GM21360 (cell line): ENCODE results near the gene PROX1.

Experiments
- ATAC-seq: cut with Tn5 transposase; IDR thresholded peaks from one replicate; pipeline ENCODE4 v1.9.1; 2021; ENCODE audit warnings: mild to moderate bottlenecking, moderate library complexity; ENCODE audit not compliant: unreplicated experiment

PROX1 gene

GRCh38 chr1:214018386-214019268 lies 30.9 kb downstream of the PROX1 start:
- peak; percentile 93 for ATAC-seq

- no peak for ATAC-seq
Measured at GRCh38 chr1:214019499-214019898, 31.7 kb downstream of the PROX1 start.

GRCh38 chr1:214021321-214021720 lies 33.5 kb downstream of the PROX1 start:
- ATAC-seq = no peak

GRCh38 chr1:214022229-214022791 lies 34.5 kb downstream of the PROX1 start:
- no peak for ATAC-seq

- no peak for ATAC-seq
Measured at GRCh38 chr1:214022810-214023425, 35.1 kb downstream of the PROX1 start.

- ATAC-seq = no peak
Measured at GRCh38 chr1:214026985-214027384, 39.2 kb downstream of the PROX1 start.

- ATAC-seq = no peak
Measured at GRCh38 chr1:214027498-214027897, 39.7 kb downstream of the PROX1 start.

- no peak for ATAC-seq
Measured at GRCh38 chr1:214028095-214028494, 40.3 kb downstream of the PROX1 start.

GRCh38 chr1:214028649-214029406 lies 41.1 kb downstream of the PROX1 start:
- ATAC-seq = no peak

GRCh38 chr1:214029796-214030195 lies 42.0 kb downstream of the PROX1 start:
- no peak for ATAC-seq

GRCh38 chr1:214031267-214031650 lies 43.5 kb downstream of the PROX1 start:
- ATAC-seq = no peak

- ATAC-seq = no peak
Measured at GRCh38 chr1:214037468-214037867, 49.7 kb downstream of the PROX1 start.

GRCh38 chr1:214039394-214040018 lies 51.7 kb downstream of the PROX1 start:
- no peak for ATAC-seq

GRCh38 chr1:214043167-214043566 lies 55.4 kb downstream of the PROX1 start:
- ATAC-seq = no peak

GRCh38 chr1:214044438-214045214 lies 56.9 kb downstream of the PROX1 start:
- ATAC-seq = no peak

GRCh38 chr1:214050513-214051401 lies 63.0 kb downstream of the PROX1 start:
- no peak for ATAC-seq

GRCh38 chr1:214051786-214052185 lies 64.0 kb downstream of the PROX1 start:
- ATAC-seq = no peak

GRCh38 chr1:214058076-214058475 lies 70.3 kb downstream of the PROX1 start:
- no peak for ATAC-seq

- no peak for ATAC-seq
Measured at GRCh38 chr1:214066190-214066589, 78.4 kb downstream of the PROX1 start.
